Left lung (tissue), 10 donors: ENCODE measurements around the gene PTPRD. TPM values are rescaled to one million over a fixed set of nuclear protein-coding genes. Genes with fewer than 3 reads are reported as not detected.
A peak's percentile ranks its signal among the peaks of the same experiment; 100 is the strongest.

ENCODE experiments used
- ATAC-seq: fragments of 200-7000 bp; cut with Tn5 transposase; one replicate; pipeline ENCODE4 v1.9.1; 2020; ENCODE audit warnings: moderate library complexity
- DNase-seq, 4 donors: peaks; one replicate each; pipeline ENCODE4 v3.0.0-alpha.2; 2013 to 2020
- H3K27ac ChIP-seq, 2 donors: fragments of 200-600 bp; sonication (generic) in 1 of 2; one replicate each; pipeline versions ENCODE4 v1.5.0 to v1.8.0; 2020 to 2021
- H3K27me3 ChIP-seq, 2 donors: fragments of 200-600 bp; sonication (generic) in 1 of 2; one replicate each; pipeline versions ENCODE4 v1.5.0 to v1.8.0; 2020 to 2021
- H3K36me3 ChIP-seq, 2 donors: fragments of 200-600 bp; sonication (generic) in 1 of 2; one replicate each; pipeline versions ENCODE4 v1.5.0 to v1.8.0; 2020 to 2021
- H3K4me1 ChIP-seq, 2 donors: fragments of 200-600 bp; one replicate each; pipeline ENCODE4 v1.8.0; 2021
- H3K4me3 ChIP-seq, 2 donors: fragments of 200-600 bp; sonication (generic) in 1 of 2; one replicate each; pipeline versions ENCODE4 v1.5.0 to v1.8.0; 2020 to 2021; ENCODE audit warnings: mild to moderate bottlenecking in 1 of 2
- H3K9me3 ChIP-seq, 2 donors: fragments of 200-600 bp; sonication (generic) in 1 of 2; one replicate each; pipeline versions ENCODE4 v1.5.0 to v1.8.0; 2020 to 2021
- CTCF ChIP-seq, 2 donors: fragments of 200-600 bp; sonication (generic) in 1 of 2; IDR thresholded peaks; one replicate each; pipeline versions ENCODE4 v1.5.0 to v1.8.0; 2021; ENCODE audit warnings: antibody characterized with exemption in 2 of 2
- intact Hi-C, 2 donors: fragments of 100-400 bp; cut with DNase I; formaldehyde crosslinking; loops; one replicate each; pipeline versions ENCODE4 v1.11.2 to v1.14.2; 2022
- polyA plus RNA-seq, 6 donors: library from polyadenylated mRNA; unstranded; fragments of 120-200 nt; gene quantifications; one replicate each; pipeline ENCODE4 v1.2.1, GENCODE V29; 2013; ENCODE audit not compliant: insufficient read length in 6 of 6
- total RNA-seq, 2 donors: library from RNA; stranded (reverse); fragmentation: NEBNext Ultra II Directional; extraction: Animal tissue kit (Norgen Biotek cat#: 25700); gene quantifications; one replicate each; pipeline ENCODE4 v1.2.1, GENCODE V29; 2021
- donor health status: DM: no; HTN: yes; CAD: no.
- donor health status: DM: no; HTN: no; CAD: no.

Gene PTPRD
- total and polyA plus RNA-seq, 8 donors: 24.2 to 167 (median 139) TPM

- no peak for TF ChIP-seq CTCF (IDR thresholded peaks at IDR 0.05)
- Histone ChIP-seq H3K27me3 (no peaks in the 10 kb centered on the region), H3K4me3 (no peak overlapping the region), H3K4me1 (no peaks in the 10 kb centered on the region), H3K9me3 (no peaks in the 10 kb centered on the region), H3K27ac (no peak overlapping the region), H3K36me3 (no peaks in the 10 kb centered on the region)
- no peak for DNase-seq
- intact Hi-C loops: no loop called here
- no peak for ATAC-seq
These were observed 2230.5 kb downstream of the PTPRD start for GRCh38 chr9:8382266-8382665.

DNA sequence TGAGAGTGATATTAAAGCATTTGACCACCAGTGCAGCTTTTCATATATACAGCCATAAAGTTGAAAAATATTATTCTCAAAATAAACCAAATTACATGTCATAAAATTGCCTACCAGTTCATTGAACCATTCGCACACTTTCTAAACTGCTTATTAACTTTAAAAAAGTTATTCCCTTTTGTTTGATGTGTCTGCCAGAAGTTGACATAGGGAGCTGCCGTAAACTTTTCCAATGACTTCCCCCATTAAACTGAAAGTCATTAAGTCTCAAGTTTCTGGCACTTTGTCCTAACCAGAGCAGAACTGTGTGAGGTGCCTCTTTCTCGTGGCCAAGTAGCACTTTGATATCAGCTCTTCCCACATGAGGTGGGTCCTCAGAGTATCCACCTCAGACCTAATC is 2231.2 kb downstream of the PTPRD start:
- TF ChIP-seq CTCF (IDR thresholded peaks at IDR 0.05): no peak
- no peak overlapping the region for H3K4me3 ChIP-seq
- H3K36me3 ChIP-seq: no peaks in the 10 kb centered on the region
- intact Hi-C loops: no loop called here
- H3K4me1 ChIP-seq: no peaks in the 10 kb centered on the region
- no peaks in the 10 kb centered on the region for H3K27me3 ChIP-seq
- ATAC-seq (no peak), DNase-seq (peak in 2 of 4 donors; percentile 40 to 42)
- no peaks in the 10 kb centered on the region for H3K9me3 ChIP-seq
- H3K27ac ChIP-seq: no peak overlapping the region

DNA sequence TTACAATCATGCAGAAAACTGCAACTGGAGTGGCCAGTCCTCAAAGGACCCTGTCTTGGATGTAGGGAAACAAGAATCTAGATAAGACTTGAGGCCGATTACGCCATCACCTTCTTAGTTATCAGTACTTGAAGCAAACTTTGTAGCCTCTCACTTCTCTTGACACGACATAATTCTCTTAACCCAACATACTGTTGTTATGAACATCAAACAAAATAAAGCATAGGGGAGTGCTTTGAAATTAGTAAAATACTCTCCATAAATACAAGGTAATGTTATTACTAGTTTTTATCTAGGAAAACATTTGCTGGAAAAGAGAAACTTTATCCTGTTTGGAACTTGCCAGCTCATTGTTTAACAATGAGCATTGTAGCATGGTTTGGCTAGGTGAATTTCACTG is 2238.3 kb downstream of the PTPRD start:
- Histone ChIP-seq H3K4me3 (no peak overlapping the region), H3K27ac (no peak overlapping the region), H3K9me3 (no peaks in the 10 kb centered on the region), H3K36me3 (no peaks in the 10 kb centered on the region), H3K27me3 (no peaks in the 10 kb centered on the region), H3K4me1 (no peaks in the 10 kb centered on the region)
- intact Hi-C loops: no loop called here
- TF ChIP-seq CTCF (IDR thresholded peaks at IDR 0.05): no peak
- no peak for ATAC-seq
- DNase-seq: no peak

DNA sequence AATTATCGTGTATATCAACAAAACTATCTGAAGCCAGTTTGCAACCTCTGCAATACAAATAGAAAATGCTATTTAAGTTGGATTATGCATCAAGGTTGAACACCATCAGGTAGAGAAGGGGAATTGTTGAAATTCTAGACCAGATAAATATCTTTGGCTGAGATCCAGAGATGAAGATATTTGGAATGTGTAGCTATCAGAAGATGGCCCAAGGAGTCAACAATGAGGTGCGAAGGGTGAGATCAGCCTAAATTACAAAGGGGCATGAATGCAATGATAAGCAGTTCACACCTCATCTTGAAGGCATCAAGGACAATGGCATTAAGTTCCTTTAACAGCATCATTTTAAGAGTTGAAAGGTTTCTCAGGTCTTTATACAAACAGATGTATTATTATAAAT is 2241.1 kb downstream of the PTPRD start:
- H3K36me3 ChIP-seq: no peaks in the 10 kb centered on the region
- DNase-seq: no peak
- no peak overlapping the region for H3K27ac ChIP-seq
- no peak for ATAC-seq
- no peaks in the 10 kb centered on the region for H3K4me1 ChIP-seq
- no peaks in the 10 kb centered on the region for H3K27me3 ChIP-seq
- no peaks in the 10 kb centered on the region for H3K9me3 ChIP-seq
- no peak overlapping the region for H3K4me3 ChIP-seq
- intact Hi-C loops: no loop called here
- no peak for TF ChIP-seq CTCF (IDR thresholded peaks at IDR 0.05)

- H3K27me3 ChIP-seq: no peaks in the 10 kb centered on the region
- no peak for ATAC-seq
- H3K27ac ChIP-seq: no peak overlapping the region
- H3K9me3 ChIP-seq: no peaks in the 10 kb centered on the region
- DNase-seq: no peak
- H3K36me3 ChIP-seq: no peaks in the 10 kb centered on the region
- TF ChIP-seq CTCF (IDR thresholded peaks at IDR 0.05): no peak
- H3K4me3 ChIP-seq: no peak overlapping the region
- intact Hi-C loops: no loop called here
- no peaks in the 10 kb centered on the region for H3K4me1 ChIP-seq
These were observed 2246.5 kb downstream of the PTPRD start for GRCh38 chr9:8366161-8366926.
